HepG2 (cell line): ENCODE results near the gene SRXN1. TPM values are rescaled to one million over a fixed set of nuclear protein-coding genes. Genes with fewer than 3 reads are reported as not detected.

ENCODE experiments used
- ATF3 ChIP-seq: sonication (generic); formaldehyde crosslinking; IDR thresholded peaks from 2 replicates; pipeline ENCODE4 v1.4.0; 2020; ENCODE audit warnings: missing genetic modification reagents
- ELF3 ChIP-seq: IDR thresholded peaks from 2 replicates; pipeline ENCODE4 v1.6.1; 2016; ENCODE audit warnings: missing genetic modification reagents, missing compliant biosample characterization
- ETS1 ChIP-seq: sonication (generic); formaldehyde crosslinking; IDR thresholded peaks from 2 replicates; pipeline ENCODE4 v1.4.0; 2020; ENCODE audit warnings: missing genetic modification reagents
- FOXA3 ChIP-seq: IDR thresholded peaks from 2 replicates; pipeline ENCODE4 v1.6.1; 2016; ENCODE audit warnings: missing genetic modification reagents, missing compliant biosample characterization
- FOXK2 ChIP-seq: fragments of 450-650 bp; IDR thresholded peaks from 2 replicates; pipeline ENCODE4 v1.6.1; 2016
- GPBP1L1 ChIP-seq: sonication (generic); formaldehyde crosslinking; IDR thresholded peaks from 2 replicates; pipeline ENCODE4 v1.5.0; 2020; ENCODE audit warnings: mild to moderate bottlenecking, missing genetic modification reagents
- GZF1 ChIP-seq: sonication (generic); formaldehyde crosslinking; IDR thresholded peaks from 2 replicates; pipeline ENCODE4 v1.5.1; 2020; ENCODE audit warnings: mild to moderate bottlenecking, missing genetic modification reagents
- JUNB ChIP-seq: sonication (generic); formaldehyde crosslinking; IDR thresholded peaks from 2 replicates; pipeline ENCODE4 v1.8.0; 2022; ENCODE audit warnings: missing genetic modification reagents, mild to moderate bottlenecking, borderline replicate concordance
- NFE2L2 ChIP-seq: fragments of 150-350 bp; IDR thresholded peaks from 2 replicates; pipeline ENCODE4 v1.6.1; 2014; ENCODE audit warnings: low read length
- RBM22 ChIP-seq: fragments of 200-400 bp; formaldehyde crosslinking; optimal IDR thresholded peaks from 2 replicates; pipeline ENCODE3; 2017; ENCODE audit warnings: mild to moderate bottlenecking, low read length, moderate library complexity
- REPIN1 ChIP-seq: sonication (generic); formaldehyde crosslinking; IDR thresholded peaks from 2 replicates; pipeline ENCODE4 v1.8.0; 2022; ENCODE audit warnings: missing genetic modification reagents, low read depth, mild to moderate bottlenecking, borderline replicate concordance
- REST ChIP-seq, 2 experiments: IDR thresholded peaks; 2 replicates each; pipeline ENCODE4 v1.6.1; 2011 to 2012; ENCODE audit warnings: low read length in 2 of 2, borderline replicate concordance in 1 of 2, low read depth in 1 of 2, mild to moderate bottlenecking in 1 of 2, moderate library complexity in 1 of 2
- SIX4 ChIP-seq: sonication (generic); formaldehyde crosslinking; IDR thresholded peaks from 2 replicates; pipeline ENCODE4 v1.4.0; 2020; ENCODE audit warnings: missing genetic modification reagents
- SP5 ChIP-seq: IDR thresholded peaks from 2 replicates; pipeline ENCODE4 v1.6.1; 2016; ENCODE audit warnings: low read depth, borderline replicate concordance
- TEAD2 ChIP-seq: sonication (generic); formaldehyde crosslinking; IDR thresholded peaks from 2 replicates; pipeline ENCODE4 v1.9.0; 2021; ENCODE audit warnings: missing genetic modification reagents
- TFAP4 ChIP-seq: sonication (generic); IDR thresholded peaks from 2 replicates; pipeline ENCODE4 v1.6.1; 2016; ENCODE audit warnings: low read depth, borderline replicate concordance
- ZNF253 ChIP-seq: sonication (generic); formaldehyde crosslinking; IDR thresholded peaks from 2 replicates; pipeline ENCODE4 v1.8.0; 2022; ENCODE audit warnings: mild to moderate bottlenecking, missing genetic modification reagents, borderline replicate concordance
- ZNF3 ChIP-seq: IDR thresholded peaks from 2 replicates; pipeline ENCODE4 v1.7.0; 2017; ENCODE audit warnings: inconsistent platforms
- ZNF75D ChIP-seq: sonication (generic); formaldehyde crosslinking; IDR thresholded peaks from 2 replicates; pipeline ENCODE4 v1.8.1; 2023; ENCODE audit warnings: missing genetic modification reagents, mild to moderate bottlenecking, borderline replicate concordance
- ZNF879 ChIP-seq: sonication (generic); formaldehyde crosslinking; IDR thresholded peaks from 2 replicates; pipeline ENCODE4 v1.8.1; 2023; ENCODE audit warnings: missing genetic modification reagents
- polyA plus RNA-seq, 8 experiments: library from polyadenylated mRNA; depleted of rRNA in 3 of 8; stranded (reverse) in 7 of 8; unstranded in 1 of 8; fragments of >200 nt; fragmentation: Illumina TruSeq in 4 of 8; extraction: Trizol in 4 of 8; gene quantifications; 2 replicates each; pipeline versions ENCODE4 v1.2.1 to v1.2.3, GENCODE V29; 2011 to 2016; ENCODE audit warnings: low read depth in 4 of 8, missing spikeins in 1 of 8, mixed read lengths in 1 of 8; ENCODE audit not compliant: insufficient read depth in 1 of 8
- total RNA-seq, 5 experiments: library from RNA; depleted of rRNA; stranded (reverse); fragments of >200 nt; fragmentation: Illumina TruSeq; extraction: Trizol; gene quantifications; 2 replicates each; pipeline ENCODE4 v1.2.3, GENCODE V29; 2016; ENCODE audit warnings: low read depth in 1 of 5

Gene SRXN1
- total and polyA plus RNA-seq, 2 of the 13 experiments (the other 11 are each of a cell fraction or from before 2014, with no cell fraction given), result 29.9 to 87.7 TPM

- peak; percentile 91 to 96 for TF ChIP-seq REST (IDR thresholded peaks at IDR 0.05; ENCODE audit: borderline replicate concordance in 1 of 2, low read depth in 1 of 2, low read length in 2 of 2)
- no peak for TF ChIP-seq ZNF75D (CRISPR knock-in tag)
- no peak for TF ChIP-seq SP5
- TF ChIP-seq GPBP1L1 (CRISPR knock-in tag), result no peak
- TF ChIP-seq SIX4 (CRISPR knock-in tag), result peak; percentile 84; the same call in 1 of the 2 replicates
- TF ChIP-seq FOXK2, result no peak
- TF ChIP-seq TEAD2 (CRISPR knock-in tag), result peak; percentile 89
- TF ChIP-seq REPIN1 (CRISPR knock-in tag), result peak; percentile 72; the same call in 1 of the 2 replicates
- peak; percentile 61 for TF ChIP-seq FOXA3 (CRISPR knock-in tag)
- peak; percentile 69; the same call in 1 of the 2 replicates for TF ChIP-seq ZNF3 (CRISPR knock-in tag)
- peak; percentile 82; the same call in 1 of the 2 replicates for TF ChIP-seq ZNF879 (CRISPR knock-in tag)
- peak; percentile 93 for TF ChIP-seq ELF3 (CRISPR knock-in tag)
- TF ChIP-seq ETS1, result peak; percentile 98
- no peak for TF ChIP-seq RBM22
- TF ChIP-seq ZNF253 (CRISPR knock-in tag), result peak; percentile 89; the same call in 1 of the 2 replicates
- peak; percentile 71; the same call in 1 of the 2 replicates for TF ChIP-seq JUNB (CRISPR knock-in tag)
- peak; percentile 63; the same call in 1 of the 2 replicates for TF ChIP-seq GZF1 (CRISPR knock-in tag)
- 0 out of 2 replicates have a peak, but pooled peaks have one; percentile 35 for TF ChIP-seq TFAP4
- TF ChIP-seq NFE2L2, result no peak
- TF ChIP-seq ATF3 (CRISPR knock-in tag), result peak; percentile 87
Measured at GRCh38 chr20:675453-676314, 22.7 kb upstream of the SRXN1 start, which contains the start of gene SCRT2 (continued).
